K562 (cell line): ENCODE data around the gene STX3. TPM values are rescaled to one million over a fixed set of nuclear protein-coding genes. Genes with fewer than 3 reads are reported as not detected.

Experiments used
- ARHGAP35 ChIP-seq: fragments of 450-650 bp; IDR thresholded peaks from 2 replicates; pipeline ENCODE4 v1.6.1; 2018; ENCODE audit not compliant: partially characterized antibody
- CBX1 ChIP-seq: sonication (generic); IDR thresholded peaks from 2 replicates; pipeline ENCODE4 v1.6.1; 2016; ENCODE audit warnings: antibody characterized with exemption, low read depth, mild to moderate bottlenecking
- CXXC5 ChIP-seq: fragments of 250-450 bp; sonication (Bioruptor Pico); IDR thresholded peaks from 2 replicates; pipeline ENCODE4 v1.8.0; 2022; ENCODE audit warnings: inconsistent platforms, mild to moderate bottlenecking, moderate library complexity
- HMG20A ChIP-seq: fragments of 450-650 bp; formaldehyde crosslinking; conservative IDR thresholded peaks from 2 replicates; pipeline ENCODE4 v1.4.0; 2020; ENCODE audit warnings: mild to moderate bottlenecking, mixed read lengths
- JUN ChIP-seq, 2 experiments: sonication (generic) in 1 of 2; formaldehyde crosslinking in 1 of 2; IDR thresholded peaks; 2 replicates each; pipeline versions ENCODE4 v1.6.1 to v1.8.0; 2012 to 2022; ENCODE audit warnings: borderline replicate concordance in 2 of 2, mild to moderate bottlenecking in 2 of 2, improper control_type of control experiment in 1 of 2, low read depth in 1 of 2, low read length in 1 of 2, missing genetic modification reagents in 1 of 2
- LARP7 ChIP-seq: fragments of 450-650 bp; IDR thresholded peaks from 2 replicates; pipeline ENCODE4 v1.6.1; 2016
- NFE2L1 ChIP-seq: fragments of 450-650 bp; IDR thresholded peaks from 2 replicates; pipeline ENCODE4 v1.6.1; 2016; ENCODE audit warnings: missing genetic modification characterization, low read depth, mild to moderate bottlenecking, missing compliant biosample characterization, moderate library complexity, borderline replicate concordance
- NONO ChIP-seq, 2 experiments: fragments of 200-400 bp in 1 of 2; fragments of 450-650 bp in 1 of 2; formaldehyde crosslinking in 1 of 2; IDR thresholded peaks; 2 replicates each; pipeline ENCODE4 v1.6.1; 2017; ENCODE audit warnings: low read depth in 2 of 2, mild to moderate bottlenecking in 2 of 2, moderate library complexity in 2 of 2, low read length in 1 of 2
- NR3C1 ChIP-seq: sonication (generic); formaldehyde crosslinking; IDR thresholded peaks from 2 replicates; pipeline ENCODE4 v1.8.1; 2022; ENCODE audit warnings: missing genetic modification reagents
- POLR2H ChIP-seq: IDR thresholded peaks from 2 replicates; pipeline ENCODE4 v1.6.1; 2016; ENCODE audit warnings: missing genetic modification characterization, low read depth, mild to moderate bottlenecking, control low read depth, missing compliant biosample characterization, moderate library complexity
- PRMT5 ChIP-seq: sonication (generic); formaldehyde crosslinking; IDR thresholded peaks from 2 replicates; pipeline ENCODE4 v1.5.0; 2020; ENCODE audit warnings: missing genetic modification reagents
- PRPF4 ChIP-seq: fragments of 200-400 bp; formaldehyde crosslinking; IDR thresholded peaks from one replicate; pipeline ENCODE4 v1.6.1; 2017; ENCODE audit warnings: low read length, low read depth, mild to moderate bottlenecking; ENCODE audit not compliant: insufficient read depth, poor library complexity, severe bottlenecking
- RAD21 ChIP-seq, 2 experiments: fragments of 250-450 bp in 1 of 2; fragments of 450-650 bp in 1 of 2; sonication (Bioruptor Pico) in 1 of 2; formaldehyde crosslinking in 1 of 2; IDR thresholded peaks in 1 of 2; conservative IDR thresholded peaks in 1 of 2; 2 replicates each; pipeline versions ENCODE4 v1.4.0 to v1.8.0; 2020 to 2022; ENCODE audit warnings: mild to moderate bottlenecking in 2 of 2, moderate library complexity in 1 of 2
- RBM15 ChIP-seq: fragments of 200-400 bp; formaldehyde crosslinking; IDR thresholded peaks from 2 replicates; pipeline ENCODE4 v1.6.1; 2018; ENCODE audit warnings: mild to moderate bottlenecking, low read length, moderate library complexity; ENCODE audit not compliant: insufficient read depth
- SUPT5H ChIP-seq: fragments of 450-650 bp; IDR thresholded peaks from 2 replicates; pipeline ENCODE4 v1.6.1; 2016
- TEAD2 ChIP-seq: fragments of 450-650 bp; IDR thresholded peaks from 2 replicates; pipeline ENCODE4 v1.6.1; 2016; ENCODE audit warnings: missing genetic modification characterization, control low read depth, missing compliant biosample characterization
- ZBTB17 ChIP-seq: fragments of 450-650 bp; formaldehyde crosslinking; IDR thresholded peaks from 2 replicates; pipeline ENCODE4 v1.4.0; 2020; ENCODE audit warnings: mild to moderate bottlenecking
- ZEB2 ChIP-seq: fragments of 450-650 bp; IDR thresholded peaks from 2 replicates; pipeline ENCODE4 v1.6.1; 2016
- ZFPM2 ChIP-seq: fragments of 250-450 bp; sonication (Bioruptor Pico); IDR thresholded peaks from 2 replicates; pipeline ENCODE4 v1.5.1; 2022; ENCODE audit warnings: mild to moderate bottlenecking
- ZKSCAN8 ChIP-seq: fragments of 200-800 bp; sonication (Bioruptor generic); IDR thresholded peaks from 2 replicates; pipeline ENCODE4 v1.6.1; 2016; ENCODE audit warnings: missing genetic modification characterization, missing compliant biosample characterization
- ZNF561 ChIP-seq: fragments of 450-650 bp; formaldehyde crosslinking; conservative IDR thresholded peaks from 2 replicates; pipeline ENCODE4 v1.4.0; 2020; ENCODE audit warnings: mild to moderate bottlenecking, moderate library complexity
- ZNF589 ChIP-seq: fragments of 200-800 bp; sonication (Bioruptor generic); IDR thresholded peaks from 2 replicates; pipeline ENCODE4 v1.6.1; 2016; ENCODE audit warnings: low read depth, missing genetic modification characterization, missing compliant biosample characterization
- ZNF77 ChIP-seq: fragments of 250-450 bp; sonication (Bioruptor Pico); IDR thresholded peaks from 2 replicates; pipeline ENCODE4 v1.5.0; 2020
- polyA plus RNA-seq, 8 experiments: library from polyadenylated mRNA; depleted of rRNA in 4 of 8; stranded (reverse) in 5 of 8; unstranded in 3 of 8; fragments of >200 nt; fragmentation: Nextera tagmentation in 2 of 8; fragmentation: Illumina TruSeq in 1 of 8; extraction: Ambion mirVana in 2 of 8; extraction: Trizol in 1 of 8; gene quantifications; 2 replicates each; pipeline versions ENCODE4 v1.2.1 to v1.2.3, GENCODE V29; 2011 to 2014; ENCODE audit warnings: inconsistent platforms in 1 of 8, missing spikeins in 1 of 8
- total RNA-seq, 7 experiments: library from RNA; depleted of rRNA in 6 of 7; stranded (reverse); fragments of >200 nt in 6 of 7; fragmentation: Illumina TruSeq in 2 of 7; extraction: Trizol in 2 of 7; gene quantifications; 2 replicates each; pipeline versions ENCODE4 v1.2.1 to v1.2.3, GENCODE V29; 2011 to 2021; ENCODE audit warnings: low replicate concordance in 1 of 7
- TF ChIP-seq, protein P1 (sequence below), 2 experiments: fragments of 450-650 bp in 1 of 2; sonication (generic) in 1 of 2; formaldehyde crosslinking; conservative IDR thresholded peaks; 2 replicates each; pipeline versions ENCODE4 v1.4.0 to v1.8.1; 2020 to 2022; ENCODE audit warnings: mild to moderate bottlenecking in 1 of 2, missing genetic modification reagents in 1 of 2
- TF ChIP-seq, protein P2 (sequence below): fragments of 450-650 bp; IDR thresholded peaks from 2 replicates; pipeline ENCODE4 v1.7.1; 2018; ENCODE audit warnings: mild to moderate bottlenecking, low read depth; ENCODE audit not compliant: partially characterized antibody

Gene STX3
- total and polyA plus RNA-seq, 9 of the 15 experiments (the other 6 are each of a cell fraction or from before 2014, with no cell fraction given), result 12.0 to 91.6 (median 48.7) TPM

DNA sequence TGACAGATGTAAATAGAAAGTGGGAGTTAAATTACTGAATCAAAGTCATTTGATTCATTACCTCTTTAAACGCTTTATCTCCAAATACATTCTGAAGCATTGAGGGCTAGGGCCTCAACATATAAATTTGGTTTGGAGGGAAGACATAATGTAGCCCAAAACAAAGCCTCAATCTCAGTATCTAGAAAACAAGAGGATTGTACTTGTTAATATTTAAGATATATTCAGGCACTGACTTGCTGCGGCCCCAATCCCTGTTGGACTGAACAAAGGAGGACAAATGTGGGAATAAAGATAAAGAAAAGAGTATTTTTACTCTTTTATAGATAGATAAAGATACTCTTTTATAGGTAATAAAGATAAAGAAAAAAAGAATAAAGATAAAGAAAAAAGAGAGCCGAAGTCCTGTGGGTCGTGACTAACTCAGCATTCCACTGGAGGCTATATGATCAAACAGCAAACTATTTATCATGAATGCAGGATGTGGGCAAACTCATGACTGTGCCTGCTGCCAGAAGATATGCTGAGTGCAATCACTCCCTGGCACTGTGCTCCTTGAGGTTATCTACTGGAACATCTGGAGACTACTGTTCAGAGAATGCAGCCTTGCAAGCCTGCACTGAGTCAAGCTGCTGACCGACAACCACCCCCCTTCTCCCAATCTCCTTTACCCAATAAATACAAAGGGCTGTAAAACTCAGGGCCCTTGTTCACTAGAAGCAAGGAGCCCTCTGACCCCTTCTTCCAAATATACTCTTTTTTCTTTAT, 48.5 kb upstream of the STX3 start (continued):
- TF ChIP-seq ZNF589 (peak; percentile 98), CBX1 (no peak), NFE2L1 (no peak), POLR2H (no peak), RBM15 (no peak), RAD21 (CRISPR knock-in tag; conservative IDR thresholded peaks at IDR 0.05 in 1 of 2, IDR thresholded peaks at IDR 0.05 in 1 of 2) (no peak), ZBTB17 (CRISPR knock-in tag) (peak; percentile 45; the same call in 1 of the 2 replicates), ZKSCAN8 (CRISPR knock-in tag) (peak; percentile 83; the same call in 1 of the 2 replicates), NR3C1 (no peak), ZEB2 (0 out of 2 replicates have a peak, but pooled peaks have one; percentile 55), ARHGAP35 (no peak), TEAD2 (peak; percentile 71), ZFPM2 (CRISPR knock-in tag) (no peak), PRPF4 (no peak), NONO (IDR thresholded peaks at IDR 0.05; ENCODE audit: low read depth in 2 of 2, low read length in 1 of 2) (peak in 1 of 2 experiments; percentile 80; a peak in 2 of 4 replicates), LARP7 (no peak), JUN (IDR thresholded peaks at IDR 0.05; ENCODE audit: borderline replicate concordance, low read depth, low read length) (peak; percentile 61), JUN (CRISPR knock-in tag; IDR thresholded peaks at IDR 0.05; ENCODE audit: borderline replicate concordance) (no peak), CXXC5 (peak; percentile 75), ZNF77 (CRISPR knock-in tag) (no peak), ZNF561 (CRISPR knock-in tag) (no peak), SUPT5H (no peak), PRMT5 (CRISPR knock-in tag) (no peak), HMG20A (CRISPR knock-in tag) (peak; percentile 5; the same call in 1 of the 2 replicates)
- TF ChIP-seq, protein P1, sequence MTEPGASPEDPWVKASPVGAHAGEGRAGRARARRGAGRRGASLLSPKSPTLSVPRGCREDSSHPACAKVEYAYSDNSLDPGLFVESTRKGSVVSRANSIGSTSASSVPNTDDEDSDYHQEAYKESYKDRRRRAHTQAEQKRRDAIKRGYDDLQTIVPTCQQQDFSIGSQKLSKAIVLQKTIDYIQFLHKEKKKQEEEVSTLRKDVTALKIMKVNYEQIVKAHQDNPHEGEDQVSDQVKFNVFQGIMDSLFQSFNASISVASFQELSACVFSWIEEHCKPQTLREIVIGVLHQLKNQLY (CRISPR knock-in tag; conservative IDR thresholded peaks at IDR 0.05), result no peak
- TF ChIP-seq, protein P2, sequence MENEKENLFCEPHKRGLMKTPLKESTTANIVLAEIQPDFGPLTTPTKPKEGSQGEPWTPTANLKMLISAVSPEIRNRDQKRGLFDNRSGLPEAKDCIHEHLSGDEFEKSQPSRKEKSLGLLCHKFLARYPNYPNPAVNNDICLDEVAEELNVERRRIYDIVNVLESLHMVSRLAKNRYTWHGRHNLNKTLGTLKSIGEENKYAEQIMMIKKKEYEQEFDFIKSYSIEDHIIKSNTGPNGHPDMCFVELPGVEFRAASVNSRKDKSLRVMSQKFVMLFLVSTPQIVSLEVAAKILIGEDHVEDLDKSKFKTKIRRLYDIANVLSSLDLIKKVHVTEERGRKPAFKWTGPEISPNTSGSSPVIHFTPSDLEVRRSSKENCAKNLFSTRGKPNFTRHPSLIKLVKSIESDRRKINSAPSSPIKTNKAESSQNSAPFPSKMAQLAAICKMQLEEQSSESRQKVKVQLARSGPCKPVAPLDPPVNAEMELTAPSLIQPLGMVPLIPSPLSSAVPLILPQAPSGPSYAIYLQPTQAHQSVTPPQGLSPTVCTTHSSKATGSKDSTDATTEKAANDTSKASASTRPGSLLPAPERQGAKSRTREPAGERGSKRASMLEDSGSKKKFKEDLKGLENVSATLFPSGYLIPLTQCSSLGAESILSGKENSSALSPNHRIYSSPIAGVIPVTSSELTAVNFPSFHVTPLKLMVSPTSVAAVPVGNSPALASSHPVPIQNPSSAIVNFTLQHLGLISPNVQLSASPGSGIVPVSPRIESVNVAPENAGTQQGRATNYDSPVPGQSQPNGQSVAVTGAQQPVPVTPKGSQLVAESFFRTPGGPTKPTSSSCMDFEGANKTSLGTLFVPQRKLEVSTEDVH, result no peak
